ENCODE data around the gene TRMT44.
A peak's percentile ranks its signal among the peaks of the same experiment; 100 is the strongest.
"Not testable (repeated sequence)": the region's sequence is repeated elsewhere in the genome, so short reads cannot be mapped to it uniquely, and the experiment has no call there.

The TRMT44 gene

GRCh38 chr4:8440492-8441311, at the start of gene TRMT44, which contains the start of gene ACOX3:
Gene TRMT44 (plus strand): TSS chr4:8440777. CDS start chr4:8440823, 46 bp downstream.
Gene ACOX3 (minus strand): TSS chr4:8440723. CDS start chr4:8416521, 24,202 bp downstream.
- DNase-seq (ENCODE audit: low spot score) = peak; percentile 96

- DNase-seq (ENCODE audit: low spot score) = no peak
Observed at GRCh38 chr4:8391071-8391470, 49.5 kb upstream of the TRMT44 start.

DNA sequence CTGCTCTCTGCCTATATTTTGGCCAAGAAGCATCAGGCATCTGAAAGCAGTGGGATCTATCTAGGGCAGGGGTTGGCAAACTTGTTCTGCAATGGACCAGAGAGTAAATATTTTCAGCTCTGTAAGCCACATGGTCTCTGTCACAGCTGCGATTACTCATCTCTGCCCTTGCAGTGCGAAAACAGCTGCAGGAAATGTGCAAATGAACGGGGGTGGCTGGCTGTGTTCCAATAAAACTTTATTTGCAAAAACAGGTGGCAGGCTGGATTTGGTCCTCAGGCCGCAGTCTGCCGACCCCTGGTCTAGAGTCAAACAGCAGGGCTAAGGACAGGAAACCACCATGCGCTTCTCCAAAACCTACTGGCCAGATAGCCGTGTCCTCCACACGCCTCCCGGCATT, 48.6 kb upstream of the TRMT44 start:
- peak; percentile 73 for DNase-seq (ENCODE audit: low spot score)

DNA sequence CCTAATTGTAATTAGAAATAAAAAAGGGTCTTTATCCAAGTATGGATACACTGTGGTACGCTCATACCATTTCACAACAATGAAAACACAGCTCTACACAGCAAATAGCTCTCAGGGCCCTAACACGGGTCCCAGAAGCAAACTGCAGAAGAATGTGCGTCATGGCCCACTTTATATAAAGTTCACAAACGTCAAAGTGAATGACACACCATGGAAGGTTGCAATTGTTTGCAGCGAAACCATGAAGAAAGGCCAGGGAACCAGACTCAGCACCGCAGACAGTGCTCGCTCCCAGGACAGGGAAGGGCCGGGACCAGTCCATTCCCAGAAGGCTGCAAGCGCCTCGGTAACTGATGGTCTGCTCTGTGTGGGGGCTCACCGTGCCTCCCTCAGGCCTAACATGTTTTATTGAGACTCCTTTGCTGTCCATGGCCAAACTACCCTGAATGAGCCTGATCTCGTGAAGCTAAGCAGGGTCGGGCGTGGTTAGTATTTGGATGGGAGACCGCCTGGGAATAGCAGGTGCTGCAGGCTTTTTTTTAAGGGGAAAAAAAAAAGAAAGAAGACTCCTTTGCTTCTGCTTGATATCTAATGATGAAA, 47.9 kb upstream of the TRMT44 start:
- no peak for DNase-seq (ENCODE audit: low spot score)

- peak; percentile 94 for DNase-seq (ENCODE audit: low spot score)
Observed at GRCh38 chr4:8393593-8394038, 47.0 kb upstream of the TRMT44 start.

DNA sequence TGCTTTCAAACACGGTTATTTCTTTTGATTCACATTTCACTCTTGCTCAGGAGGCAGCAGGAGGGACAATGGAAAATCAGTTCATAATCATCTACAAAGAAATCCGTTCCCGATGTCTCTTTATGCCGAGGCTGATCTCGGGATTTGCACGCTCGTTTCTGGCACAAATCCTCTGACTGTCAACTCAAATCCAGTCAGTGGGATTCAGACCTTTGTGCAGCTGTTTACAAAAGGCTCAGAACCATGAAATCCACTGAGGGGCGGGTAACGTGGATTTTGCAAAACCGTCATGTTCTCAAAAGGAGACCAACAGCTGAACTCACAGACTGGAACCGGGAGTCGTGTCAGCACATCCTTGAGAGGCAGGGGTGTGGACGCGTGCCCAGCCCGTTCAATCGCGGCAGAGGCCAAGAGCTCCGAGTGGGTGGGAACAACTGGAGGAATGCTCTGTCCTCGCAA, 46.5 kb upstream of the TRMT44 start:
- peak; percentile 75 for DNase-seq (ENCODE audit: low spot score)

- no peak for DNase-seq (ENCODE audit: low spot score)
Observed at GRCh38 chr4:8394806-8395205, 45.8 kb upstream of the TRMT44 start.

DNA sequence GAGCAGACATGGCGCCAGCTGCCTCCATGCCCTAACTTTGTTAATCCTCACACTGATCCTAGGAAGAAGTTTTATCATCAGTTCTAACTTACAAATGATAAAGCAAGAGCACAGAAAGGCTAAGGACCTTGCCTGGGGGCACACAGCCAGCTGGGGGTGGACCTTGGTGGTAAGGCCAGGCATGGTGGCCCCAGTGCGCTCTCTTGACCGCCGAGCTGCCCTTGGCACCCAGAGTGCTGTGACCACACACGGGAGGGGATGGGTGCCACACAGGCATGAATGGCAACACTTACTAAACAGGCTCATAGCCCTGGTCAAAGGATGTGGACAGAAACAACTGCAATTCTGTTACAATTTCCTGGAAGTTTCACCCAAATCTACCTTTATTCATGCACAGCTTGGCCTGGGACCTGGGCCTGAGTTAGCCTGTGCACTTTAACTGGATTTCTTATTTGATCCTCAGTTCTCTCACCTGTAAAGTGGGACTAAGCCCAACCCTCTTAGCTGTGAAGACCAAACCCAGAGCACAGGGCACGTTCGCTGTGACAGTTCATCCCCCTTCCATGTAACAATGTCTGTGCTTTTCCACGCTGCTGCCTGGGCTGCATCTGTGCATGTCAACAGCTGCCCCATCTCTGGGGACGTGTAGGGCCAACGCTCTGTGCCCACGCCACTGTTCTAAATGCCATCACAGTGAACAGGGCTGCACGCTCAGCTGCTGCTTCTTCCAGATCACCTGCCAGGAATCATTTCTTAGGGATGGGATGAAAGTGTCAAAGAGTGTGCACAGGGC, 44.9 kb upstream of the TRMT44 start:
- DNase-seq (ENCODE audit: low spot score) = no peak

DNA sequence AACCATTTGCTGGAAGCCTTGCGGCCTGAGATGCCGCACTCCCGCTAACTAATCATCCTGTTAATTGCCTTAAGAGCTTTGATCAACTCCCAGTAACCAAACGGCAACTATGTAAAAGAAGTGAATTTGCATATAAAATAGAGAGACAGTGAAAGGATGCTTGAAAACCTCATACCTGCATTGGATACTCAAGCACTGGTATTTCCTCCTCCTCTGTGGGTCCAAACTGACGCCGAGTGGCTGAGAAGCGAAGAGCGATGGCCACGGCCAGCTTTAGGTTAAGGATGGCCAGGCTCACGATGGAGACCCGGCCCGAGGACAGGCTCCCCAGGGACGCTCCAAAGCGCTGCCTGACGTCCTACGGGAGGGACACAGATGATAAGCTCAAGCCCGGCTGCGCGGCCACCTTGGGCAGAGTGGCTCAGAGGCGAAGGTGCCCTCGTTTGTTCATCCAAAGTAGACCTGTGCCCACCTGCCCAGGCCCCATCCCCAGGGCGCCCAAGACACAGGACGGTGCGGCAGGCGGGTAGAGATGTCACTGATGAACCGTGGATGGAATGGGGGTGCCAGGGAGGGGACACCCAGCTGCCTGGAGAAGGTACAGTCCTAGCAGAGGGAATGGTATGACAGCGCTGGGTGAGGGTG, 43.7 kb upstream of the TRMT44 start:
- no peak for DNase-seq (ENCODE audit: low spot score)

GRCh38 chr4:8398347-8398746, 42.2 kb upstream of the TRMT44 start:
- DNase-seq (ENCODE audit: low spot score) = no peak

GRCh38 chr4:8399298-8399697, 41.3 kb upstream of the TRMT44 start:
- DNase-seq (ENCODE audit: low spot score) = no peak

DNA sequence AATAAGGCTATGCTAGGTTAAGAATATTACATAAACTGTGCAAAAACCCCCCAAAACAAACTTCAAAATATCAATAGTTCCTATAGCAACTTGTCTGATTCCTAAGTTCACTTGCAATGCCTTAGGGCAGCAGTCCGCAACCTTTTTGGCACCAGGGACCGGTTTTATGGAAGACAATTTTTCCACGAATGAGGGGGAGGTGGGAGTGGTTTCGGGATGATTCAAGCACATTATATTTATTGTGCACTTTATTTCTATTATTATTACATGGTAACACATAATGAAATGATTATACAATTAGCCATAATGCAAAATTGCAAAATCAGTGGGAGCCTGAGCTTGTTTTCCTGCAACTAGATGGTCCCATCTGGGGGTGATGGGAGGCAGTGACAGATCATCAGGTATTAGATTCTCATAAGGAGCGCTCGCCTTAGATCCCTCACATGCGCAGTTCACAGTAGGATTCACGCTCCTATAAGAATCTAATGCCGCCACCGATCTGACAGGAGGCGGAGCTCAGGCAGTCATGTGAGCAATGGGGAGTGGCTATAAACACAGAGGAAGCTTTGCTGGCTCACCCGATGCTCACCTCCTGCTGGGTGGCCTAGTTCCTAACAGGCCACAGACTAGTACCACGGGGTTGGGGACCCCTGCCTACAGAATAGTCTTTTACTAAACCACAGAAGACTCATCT, 39.8 kb upstream of the TRMT44 start:
- DNase-seq (ENCODE audit: low spot score) = no peak

DNA sequence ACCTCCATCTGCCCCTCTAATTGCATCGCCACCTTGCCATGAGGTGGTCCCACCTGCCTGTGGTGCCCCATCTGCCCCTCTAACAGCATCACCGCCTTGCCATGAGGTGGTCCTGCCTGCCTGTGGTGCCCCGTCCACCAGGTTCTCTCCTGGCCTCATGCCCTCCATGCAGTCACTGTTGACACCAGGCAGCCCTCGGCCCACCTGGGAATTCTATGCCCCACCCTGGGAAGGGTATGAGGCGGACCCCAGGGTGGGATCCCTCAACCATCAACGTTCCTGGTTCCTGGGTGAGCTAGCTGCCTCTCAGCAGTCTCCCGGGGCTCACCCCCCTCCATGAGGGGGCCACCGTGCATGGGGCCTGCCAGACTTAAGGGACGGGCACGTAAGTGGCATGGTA, 38.9 kb upstream of the TRMT44 start:
- no peak for DNase-seq (ENCODE audit: low spot score)

- no peak for DNase-seq (ENCODE audit: low spot score)
Observed at GRCh38 chr4:8402181-8402597, 38.4 kb upstream of the TRMT44 start.

GRCh38 chr4:8402640-8403039, 37.9 kb upstream of the TRMT44 start:
- DNase-seq (ENCODE audit: low spot score) = no peak

DNA sequence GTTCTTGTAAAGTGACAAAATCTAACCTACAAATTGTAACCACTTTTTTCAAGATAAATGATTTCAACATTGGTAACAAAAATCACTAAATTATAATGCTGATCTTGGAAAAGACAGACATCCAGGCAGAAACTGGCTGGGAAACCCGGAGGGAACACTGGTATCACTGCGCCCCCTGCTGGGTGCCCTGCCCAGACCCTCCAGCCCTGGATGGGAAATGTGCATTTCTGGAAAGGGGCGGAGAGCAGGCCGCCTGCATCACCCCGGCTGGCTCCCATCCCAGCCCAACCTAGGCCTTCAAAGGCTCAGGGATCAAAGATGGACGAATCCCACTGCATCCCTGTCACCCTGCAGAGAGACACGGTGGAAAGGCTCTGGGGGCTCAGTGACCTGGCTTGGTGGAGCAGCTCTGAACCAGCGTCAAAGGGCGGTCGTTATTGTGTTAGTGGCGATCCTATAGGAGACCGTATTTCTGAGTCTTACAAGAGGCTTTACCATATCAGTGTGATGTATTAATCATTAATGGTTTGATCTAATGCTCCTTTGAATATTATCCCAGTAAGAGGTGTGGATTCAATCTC, 37.3 kb upstream of the TRMT44 start:
- DNase-seq (ENCODE audit: low spot score) = peak; percentile 95

GRCh38 chr4:8403976-8404375, 36.6 kb upstream of the TRMT44 start:
- no peak for DNase-seq (ENCODE audit: low spot score)

GRCh38 chr4:8404791-8405515, 35.6 kb upstream of the TRMT44 start:
- DNase-seq (ENCODE audit: low spot score) = no peak

DNA sequence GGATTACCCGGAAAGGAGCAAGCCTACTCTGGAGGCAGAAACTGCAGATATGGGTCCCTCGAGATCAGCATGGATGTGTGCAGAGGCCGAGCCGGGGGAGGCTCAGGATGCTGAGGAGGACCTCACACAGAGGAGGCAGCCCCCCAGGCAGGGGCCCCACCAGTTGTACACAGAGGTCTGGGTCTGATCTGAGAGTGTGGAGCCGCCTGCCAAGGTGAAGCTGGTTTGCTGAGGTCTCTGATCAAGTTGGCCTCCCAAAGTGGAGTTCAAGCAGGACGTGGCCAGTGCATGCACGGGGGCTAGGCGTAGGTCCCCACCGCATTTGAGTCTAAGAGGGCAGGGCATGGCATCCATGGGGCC, 35.1 kb upstream of the TRMT44 start:
- no peak for DNase-seq (ENCODE audit: low spot score)

GRCh38 chr4:8406887-8407286, 33.7 kb upstream of the TRMT44 start:
- DNase-seq (ENCODE audit: low spot score) = not testable (repeated sequence)

All from GM03348 (cell line).